VCaP (cell line): ENCODE data around the gene PCSK1.
A peak's percentile ranks its signal among the peaks of the same experiment; 100 is the strongest.

Source experiments
- H3K27ac ChIP-seq: fragments of 450-650 bp; 2 replicates; pipeline ENCODE4 v1.5.1; 2017
- TF ChIP-seq, protein P1 (sequence below): fragments of 450-650 bp; conservative IDR thresholded peaks from 2 replicates; pipeline ENCODE4 v1.5.1; 2017; ENCODE audit warnings: mild to moderate bottlenecking, moderate library complexity

The PCSK1 gene

DNA sequence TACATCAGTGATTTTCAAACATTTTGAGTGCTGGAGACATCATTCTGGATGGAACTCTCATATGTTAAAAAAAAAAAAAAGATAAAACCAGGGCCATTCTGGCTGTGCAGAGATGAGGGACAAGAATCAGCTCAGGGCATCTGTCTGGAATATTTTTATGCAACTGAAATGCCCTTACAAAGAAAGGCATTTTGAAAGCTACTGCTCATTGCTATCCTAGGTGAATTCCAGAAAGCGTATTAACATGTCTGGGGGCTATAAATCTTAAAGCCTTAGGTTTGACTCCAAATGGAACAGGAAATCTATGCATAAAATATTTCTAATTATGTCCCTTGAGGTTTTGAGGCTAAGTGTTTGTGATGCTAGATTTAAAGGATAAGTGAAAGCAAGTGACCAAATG is 14.9 kb upstream of the PCSK1 start:
- H3K27ac ChIP-seq = no peak overlapping the region
- TF ChIP-seq, protein P1, sequence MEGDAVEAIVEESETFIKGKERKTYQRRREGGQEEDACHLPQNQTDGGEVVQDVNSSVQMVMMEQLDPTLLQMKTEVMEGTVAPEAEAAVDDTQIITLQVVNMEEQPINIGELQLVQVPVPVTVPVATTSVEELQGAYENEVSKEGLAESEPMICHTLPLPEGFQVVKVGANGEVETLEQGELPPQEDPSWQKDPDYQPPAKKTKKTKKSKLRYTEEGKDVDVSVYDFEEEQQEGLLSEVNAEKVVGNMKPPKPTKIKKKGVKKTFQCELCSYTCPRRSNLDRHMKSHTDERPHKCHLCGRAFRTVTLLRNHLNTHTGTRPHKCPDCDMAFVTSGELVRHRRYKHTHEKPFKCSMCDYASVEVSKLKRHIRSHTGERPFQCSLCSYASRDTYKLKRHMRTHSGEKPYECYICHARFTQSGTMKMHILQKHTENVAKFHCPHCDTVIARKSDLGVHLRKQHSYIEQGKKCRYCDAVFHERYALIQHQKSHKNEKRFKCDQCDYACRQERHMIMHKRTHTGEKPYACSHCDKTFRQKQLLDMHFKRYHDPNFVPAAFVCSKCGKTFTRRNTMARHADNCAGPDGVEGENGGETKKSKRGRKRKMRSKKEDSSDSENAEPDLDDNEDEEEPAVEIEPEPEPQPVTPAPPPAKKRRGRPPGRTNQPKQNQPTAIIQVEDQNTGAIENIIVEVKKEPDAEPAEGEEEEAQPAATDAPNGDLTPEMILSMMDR = no peak

DNA sequence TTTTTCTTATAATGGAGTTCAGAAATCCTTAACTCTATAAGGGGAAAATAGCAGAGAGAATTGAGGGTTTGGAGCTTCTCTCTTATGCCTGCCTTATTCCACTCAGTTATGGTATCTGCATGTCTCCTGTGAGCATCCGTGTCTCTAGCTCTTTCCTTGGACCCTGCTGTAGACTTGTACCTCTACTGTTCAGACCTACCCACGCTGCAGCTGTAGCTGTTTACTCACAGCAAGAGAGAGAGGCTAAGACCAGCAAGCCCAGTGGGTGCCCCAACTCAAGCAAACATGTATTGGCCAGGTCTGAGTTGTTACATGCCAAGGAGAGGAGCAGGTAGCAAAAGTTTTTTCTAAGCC is 7.1 kb upstream of the PCSK1 start:
- no peak overlapping the region for H3K27ac ChIP-seq

GRCh38 chr5:96439477-96440184 is 6.6 kb upstream of the PCSK1 start:
- no peak overlapping the region for H3K27ac ChIP-seq
- TF ChIP-seq, protein P1 = peak; percentile 25; the same call in 1 of the 2 replicates

More for the DNA sequence above, 7.1 kb upstream of the PCSK1 start:
- TF ChIP-seq, protein P1 = peak; percentile 5; the same call in 1 of the 2 replicates

DNA sequence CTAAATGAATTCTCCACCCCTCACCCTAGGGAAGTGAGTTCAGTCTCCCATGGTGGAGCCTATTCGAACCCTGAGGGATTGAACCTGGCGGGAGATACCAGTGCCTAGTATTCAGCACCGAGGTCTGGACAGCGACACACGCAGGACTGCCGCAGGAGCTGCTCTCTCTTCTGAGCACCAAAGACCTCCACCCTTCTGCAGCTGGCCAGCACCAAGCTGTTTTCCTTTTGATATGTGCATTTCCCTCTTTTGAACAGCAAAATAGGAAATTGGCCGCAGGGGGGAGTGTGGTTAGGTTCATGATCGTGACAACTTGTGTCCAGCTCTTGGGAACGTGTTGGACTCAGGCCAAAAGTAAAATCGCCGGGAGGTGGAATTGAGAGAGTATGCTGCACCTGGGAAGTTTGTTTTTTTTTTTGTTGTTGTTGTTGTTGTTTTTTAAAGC is 1.2 kb upstream of the PCSK1 start:
- H3K27ac ChIP-seq = peak overlapping the region; percentile 40; the same call in 1 of the 2 replicates
- TF ChIP-seq, protein P1 = peak; percentile 67

- TF ChIP-seq, protein P1 = no peak
- H3K27ac ChIP-seq = no peak overlapping the region
Measured at GRCh38 chr5:96432216-96433065, 607 bp downstream of the PCSK1 start.

GRCh38 chr5:96431376-96432187 is 1.5 kb downstream of the PCSK1 start:
- TF ChIP-seq, protein P1 = no peak

GRCh38 chr5:96427824-96428223 is 5.2 kb downstream of the PCSK1 start:
- TF ChIP-seq, protein P1 = no peak

More at GRCh38 chr5:96431376-96432187, 1.5 kb downstream of the PCSK1 start:
- no peak overlapping the region for H3K27ac ChIP-seq

More at GRCh38 chr5:96427824-96428223, 5.2 kb downstream of the PCSK1 start:
- H3K27ac ChIP-seq = no peak overlapping the region
